Thoracic aorta endothelial cell (primary cell): ENCODE data around the gene SS18. TPM values are rescaled to one million over a fixed set of nuclear protein-coding genes. Genes with fewer than 3 reads are reported as not detected.

ENCODE experiments used
- total RNA-seq: library from RNA; depleted of rRNA; stranded (reverse); fragments of >200 nt; gene quantifications from 2 replicates; pipeline ENCODE4 v1.2.3, GENCODE V29; 2012

Gene SS18, protein sequence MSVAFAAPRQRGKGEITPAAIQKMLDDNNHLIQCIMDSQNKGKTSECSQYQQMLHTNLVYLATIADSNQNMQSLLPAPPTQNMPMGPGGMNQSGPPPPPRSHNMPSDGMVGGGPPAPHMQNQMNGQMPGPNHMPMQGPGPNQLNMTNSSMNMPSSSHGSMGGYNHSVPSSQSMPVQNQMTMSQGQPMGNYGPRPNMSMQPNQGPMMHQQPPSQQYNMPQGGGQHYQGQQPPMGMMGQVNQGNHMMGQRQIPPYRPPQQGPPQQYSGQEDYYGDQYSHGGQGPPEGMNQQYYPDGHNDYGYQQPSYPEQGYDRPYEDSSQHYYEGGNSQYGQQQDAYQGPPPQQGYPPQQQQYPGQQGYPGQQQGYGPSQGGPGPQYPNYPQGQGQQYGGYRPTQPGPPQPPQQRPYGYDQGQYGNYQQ
- 92.8 and 98.8 TPM in 2 replicates for total RNA-seq

DNA sequence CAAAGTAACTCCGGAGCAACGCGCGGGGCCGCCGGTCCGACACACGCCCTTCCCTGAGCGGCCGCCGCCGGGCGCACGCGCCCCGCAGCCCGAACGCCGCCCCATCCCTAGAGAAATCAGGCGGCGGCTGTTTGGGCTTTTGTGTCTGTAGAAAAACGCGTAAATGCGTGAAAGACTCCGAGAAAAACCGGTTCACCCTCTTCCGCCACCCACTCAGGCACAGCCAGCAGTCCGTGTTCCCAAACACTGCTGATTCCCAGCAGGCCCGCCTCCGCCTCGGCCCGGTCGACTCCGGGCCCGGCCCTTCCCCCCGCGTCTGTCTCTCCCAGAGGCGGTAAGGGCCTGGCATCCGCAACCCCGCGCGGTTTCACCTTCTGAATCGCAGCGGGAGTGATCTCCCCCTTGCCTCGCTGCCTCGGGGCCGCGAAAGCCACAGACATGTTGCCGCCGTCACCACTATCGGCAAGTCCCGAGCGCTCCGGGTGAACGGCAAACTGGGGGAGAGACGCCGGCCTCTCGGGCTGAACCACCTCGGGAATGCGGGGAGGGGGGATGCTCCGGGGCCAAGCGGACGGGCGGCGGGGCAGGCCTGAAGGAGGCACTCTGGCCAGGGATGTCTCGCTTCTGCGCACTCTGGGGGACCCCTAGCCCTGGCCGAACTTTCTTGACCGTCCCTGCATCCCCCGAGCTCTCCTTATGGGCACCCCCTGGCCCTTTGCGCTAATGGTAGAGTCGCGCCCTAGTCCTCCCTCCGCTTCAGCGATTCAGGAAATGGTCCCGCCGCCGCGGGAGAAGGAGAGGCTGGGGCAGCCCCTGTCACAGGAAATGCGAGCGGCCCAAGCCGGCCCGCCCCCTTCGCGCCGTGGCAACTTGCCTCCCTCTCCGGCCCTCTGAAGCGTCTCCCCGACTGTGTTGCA is at the start of gene SS18:
SS18 (minus strand) TSS at position 484 of the 917 bp plus-strand sequence; CDS start at position 440, 44 bp downstream.

DNA sequence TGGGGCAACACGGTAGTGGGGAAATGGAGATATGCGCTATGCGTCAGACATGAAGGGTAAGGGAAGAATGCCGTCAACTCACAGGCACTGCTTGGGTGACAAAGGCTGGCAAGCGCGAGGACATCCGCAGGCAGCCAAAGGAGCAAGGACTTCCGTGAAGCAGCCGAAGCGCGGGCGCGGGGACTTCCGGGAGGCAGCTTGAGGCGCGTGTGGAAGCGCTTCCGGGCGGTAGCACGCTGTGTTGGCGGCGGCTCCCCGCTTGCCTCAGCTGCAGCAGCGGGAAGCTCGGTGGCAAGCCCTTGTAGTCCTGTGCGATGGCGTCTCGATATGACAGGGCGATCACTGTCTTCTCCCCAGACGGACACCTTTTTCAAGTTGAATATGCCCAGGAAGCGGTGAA is 43.2 kb upstream of the SS18 start, which contains the start of gene PSMA8:
PSMA8 (plus strand) TSS at position 218 of the 400 bp plus-strand sequence; CDS start at position 315, 97 bp downstream.

Other genes with a start within 250 kb of the SS18 start
- not detected in 2 replicates for gene PSMA8, start 43.3 kb upstream of the SS18 start, total RNA-seq
- gene TAF4B, start 135.8 kb upstream of the SS18 start, total RNA-seq, result 7.0 and 9.6 TPM in 2 replicates